ENCODE measurements around the gene PCDH17. TPM values are rescaled to one million over a fixed set of nuclear protein-coding genes. Genes with fewer than 3 reads are reported as not detected.

PCDH17 gene
- polyA plus RNA-seq, 4 donors, result 0.22 to 1.9 (median 1.8) TPM; not detected in 1

DNA sequence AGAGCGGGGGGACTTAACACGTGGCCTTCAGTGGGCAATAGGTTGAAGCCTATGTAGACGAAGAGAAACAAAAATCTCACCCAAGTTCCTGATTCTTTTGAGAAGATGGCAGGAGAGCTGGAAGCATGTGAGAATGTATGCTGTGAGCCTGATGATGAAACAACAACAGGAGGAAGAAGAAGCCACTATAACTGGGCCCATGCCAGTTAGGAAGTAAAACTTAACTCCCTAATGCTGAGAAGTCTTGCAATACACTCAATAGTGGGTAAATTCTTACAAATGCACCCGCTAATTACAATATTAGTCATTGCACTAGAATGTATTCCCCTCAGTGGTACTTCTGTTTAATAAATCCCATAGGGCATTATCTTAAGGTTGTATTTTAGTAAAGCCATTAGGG is 9.1 kb downstream of the PCDH17 start:
- FAIRE-seq (no peak), DNase-seq (no peak)
- 71 to 84% (median 76%) methylated on average over 4 of the region's 4 CpGs for WGBS, 3 donors
- Histone ChIP-seq H3K36me3 (ENCODE audit: control insufficient read depth in 3 of 3, insufficient read depth in 2 of 3, low read depth in 1 of 3, low read length in 3 of 3) (no peaks in the 10 kb centered on the region), H3K4me3 (ENCODE audit: low read depth in 1 of 3, low read length in 3 of 3) (no peak overlapping the region), H3K27ac (ENCODE audit: low read depth in 1 of 3, low read length in 2 of 3) (no peak overlapping the region), H3K9me3 (ENCODE audit: control insufficient read depth in 2 of 2, insufficient read depth in 1 of 2, low read depth in 1 of 2, low read length in 1 of 2) (no peaks in the 10 kb centered on the region), H3K4me1 (ENCODE audit: control insufficient read depth in 3 of 3, insufficient read depth in 2 of 3, low read depth in 1 of 3, low read length in 2 of 3) (no peaks in the 10 kb centered on the region), H3K27me3 (ENCODE audit: control insufficient read depth in 3 of 3, insufficient read depth in 3 of 3, low read length in 3 of 3) (no peaks in the 10 kb centered on the region)

- H3K9me3 ChIP-seq (ENCODE audit: control insufficient read depth in 2 of 2, insufficient read depth in 1 of 2, low read depth in 1 of 2, low read length in 1 of 2), result no peaks in the 10 kb centered on the region
- 64 to 75% (median 75%) methylated on average over 3 of the region's 3 CpGs for WGBS, 3 donors
- FAIRE-seq (no peak), DNase-seq (no peak)
- H3K4me1 ChIP-seq (ENCODE audit: control insufficient read depth in 3 of 3, insufficient read depth in 2 of 3, low read depth in 1 of 3, low read length in 2 of 3), result no peaks in the 10 kb centered on the region
- H3K4me3 ChIP-seq (ENCODE audit: low read depth in 1 of 3, low read length in 3 of 3), result no peak overlapping the region
- no peaks in the 10 kb centered on the region for H3K36me3 ChIP-seq (ENCODE audit: control insufficient read depth in 3 of 3, insufficient read depth in 2 of 3, low read depth in 1 of 3, low read length in 3 of 3)
- H3K27ac ChIP-seq (ENCODE audit: low read depth in 1 of 3, low read length in 2 of 3), result no peak overlapping the region
- no peaks in the 10 kb centered on the region for H3K27me3 ChIP-seq (ENCODE audit: control insufficient read depth in 3 of 3, insufficient read depth in 3 of 3, low read length in 3 of 3)
Observed at GRCh38 chr13:57641051-57641450, 9.5 kb downstream of the PCDH17 start.

GRCh38 chr13:57644106-57644505 is 12.6 kb downstream of the PCDH17 start:
- no peaks in the 10 kb centered on the region for H3K4me1 ChIP-seq (ENCODE audit: control insufficient read depth in 3 of 3, insufficient read depth in 2 of 3, low read depth in 1 of 3, low read length in 2 of 3)
- DNase-seq (no peak), FAIRE-seq (no peak)
- 71 to 80% (median 77%) methylated on average over 3 of the region's 3 CpGs for WGBS, 3 donors
- H3K4me3 ChIP-seq (ENCODE audit: low read depth in 1 of 3, low read length in 3 of 3), result no peak overlapping the region
- no peaks in the 10 kb centered on the region for H3K9me3 ChIP-seq (ENCODE audit: control insufficient read depth in 2 of 2, insufficient read depth in 1 of 2, low read depth in 1 of 2, low read length in 1 of 2)
- no peaks in the 10 kb centered on the region for H3K36me3 ChIP-seq (ENCODE audit: control insufficient read depth in 3 of 3, insufficient read depth in 2 of 3, low read depth in 1 of 3, low read length in 3 of 3)
- H3K27me3 ChIP-seq (ENCODE audit: control insufficient read depth in 3 of 3, insufficient read depth in 3 of 3, low read length in 3 of 3), result no peaks in the 10 kb centered on the region
- no peak overlapping the region for H3K27ac ChIP-seq (ENCODE audit: low read depth in 1 of 3, low read length in 2 of 3)

GRCh38 chr13:57653229-57653989 is 21.9 kb downstream of the PCDH17 start:
- WGBS, 3 donors, result 59 to 70% (median 67%) methylated on average over 6 of the region's 6 CpGs
- Histone ChIP-seq H3K27me3 (ENCODE audit: control insufficient read depth in 3 of 3, insufficient read depth in 3 of 3, low read length in 3 of 3) (no peaks in the 10 kb centered on the region), H3K27ac (ENCODE audit: low read depth in 1 of 3, low read length in 2 of 3) (no peak overlapping the region), H3K36me3 (ENCODE audit: control insufficient read depth in 3 of 3, insufficient read depth in 2 of 3, low read depth in 1 of 3, low read length in 3 of 3) (no peaks in the 10 kb centered on the region), H3K4me1 (ENCODE audit: control insufficient read depth in 3 of 3, insufficient read depth in 2 of 3, low read depth in 1 of 3, low read length in 2 of 3) (no peaks in the 10 kb centered on the region), H3K9me3 (ENCODE audit: control insufficient read depth in 2 of 2, insufficient read depth in 1 of 2, low read depth in 1 of 2, low read length in 1 of 2) (no peaks in the 10 kb centered on the region), H3K4me3 (ENCODE audit: low read depth in 1 of 3, low read length in 3 of 3) (no peak overlapping the region)
- no peak for FAIRE-seq
- no peak for DNase-seq

DNA sequence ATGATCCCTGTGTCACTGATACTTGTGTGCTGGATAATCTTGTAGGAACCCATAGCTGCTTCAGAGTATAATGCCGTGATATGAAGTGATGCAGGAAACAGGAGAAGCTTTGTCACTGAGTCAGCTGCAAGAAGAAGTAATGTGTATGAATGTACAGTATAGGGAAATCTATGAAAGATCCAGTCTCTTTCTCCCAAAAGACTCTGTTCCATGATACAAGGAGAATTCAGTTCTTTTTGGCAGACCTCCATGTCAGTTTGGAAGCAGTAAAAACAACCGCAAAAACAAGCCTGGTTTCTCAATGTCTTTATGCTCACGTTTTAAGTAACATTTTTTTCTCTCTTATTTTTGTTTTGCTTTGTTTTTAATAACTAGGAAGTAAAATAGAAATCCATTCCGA is 33.9 kb downstream of the PCDH17 start:
- no peaks in the 10 kb centered on the region for H3K9me3 ChIP-seq (ENCODE audit: control insufficient read depth in 2 of 2, insufficient read depth in 1 of 2, low read depth in 1 of 2, low read length in 1 of 2)
- H3K36me3 ChIP-seq (ENCODE audit: control insufficient read depth in 3 of 3, insufficient read depth in 2 of 3, low read depth in 1 of 3, low read length in 3 of 3), result no peaks in the 10 kb centered on the region
- no peak overlapping the region for H3K27ac ChIP-seq (ENCODE audit: low read depth in 1 of 3, low read length in 2 of 3)
- no peak for DNase-seq
- no peaks in the 10 kb centered on the region for H3K27me3 ChIP-seq (ENCODE audit: control insufficient read depth in 3 of 3, insufficient read depth in 3 of 3, low read length in 3 of 3)
- no peak for FAIRE-seq
- H3K4me1 ChIP-seq (ENCODE audit: control insufficient read depth in 3 of 3, insufficient read depth in 2 of 3, low read depth in 1 of 3, low read length in 2 of 3), result no peaks in the 10 kb centered on the region
- H3K4me3 ChIP-seq (ENCODE audit: low read depth in 1 of 3, low read length in 3 of 3), result no peak overlapping the region
- 60 to 70% (median 64%) methylated on average over 4 of the region's 4 CpGs for WGBS, 3 donors

DNA sequence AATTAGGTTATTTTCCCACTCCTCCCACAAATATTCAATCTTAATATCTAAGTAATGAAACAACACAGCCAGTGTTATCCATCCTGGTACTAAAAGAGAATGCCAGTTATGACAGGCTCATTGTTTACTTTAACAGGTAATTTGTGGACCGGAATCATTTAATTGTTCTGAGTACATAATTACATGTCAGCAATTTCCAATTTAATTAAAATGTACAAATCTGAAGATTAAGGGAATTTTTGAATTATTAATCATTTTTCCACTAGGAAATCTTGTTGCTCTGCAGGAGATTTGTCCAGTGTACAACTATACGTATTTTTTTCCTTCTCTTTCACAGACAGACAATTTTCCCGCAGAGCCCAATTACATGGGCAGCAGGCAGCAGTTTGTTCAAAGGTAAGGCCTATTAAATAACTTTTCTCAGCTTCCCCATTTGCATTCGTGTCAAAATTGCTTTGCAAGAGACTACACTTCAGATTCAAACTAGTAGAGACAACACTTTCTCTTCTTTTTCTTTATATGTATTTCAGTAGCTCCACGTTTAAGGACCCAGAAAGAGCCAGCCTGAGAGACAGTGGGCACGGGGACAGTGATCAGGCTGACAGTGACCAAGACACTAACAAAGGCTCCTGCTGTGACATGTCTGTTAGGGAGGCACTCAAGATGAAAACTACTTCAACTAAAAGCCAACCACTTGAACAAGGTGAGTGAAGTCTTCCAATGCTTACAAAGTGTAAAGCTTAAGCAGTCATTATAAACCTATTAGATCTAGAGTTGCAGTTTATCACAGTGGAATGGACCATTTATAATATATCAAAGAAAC is 34.8 kb downstream of the PCDH17 start:
- Histone ChIP-seq H3K9me3 (ENCODE audit: control insufficient read depth in 2 of 2, insufficient read depth in 1 of 2, low read depth in 1 of 2, low read length in 1 of 2) (no peaks in the 10 kb centered on the region), H3K27me3 (ENCODE audit: control insufficient read depth in 3 of 3, insufficient read depth in 3 of 3, low read length in 3 of 3) (no peaks in the 10 kb centered on the region), H3K4me1 (ENCODE audit: control insufficient read depth in 3 of 3, insufficient read depth in 2 of 3, low read depth in 1 of 3, low read length in 2 of 3) (no peaks in the 10 kb centered on the region), H3K36me3 (ENCODE audit: control insufficient read depth in 3 of 3, insufficient read depth in 2 of 3, low read depth in 1 of 3, low read length in 3 of 3) (no peaks in the 10 kb centered on the region), H3K27ac (ENCODE audit: low read depth in 1 of 3, low read length in 2 of 3) (no peak overlapping the region), H3K4me3 (ENCODE audit: low read depth in 1 of 3, low read length in 3 of 3) (no peak overlapping the region)
- FAIRE-seq (no peak), DNase-seq (no peak)
- WGBS, 3 donors, result 68 to 80% (median 71%) methylated on average over 6 of the region's 6 CpGs

DNA sequence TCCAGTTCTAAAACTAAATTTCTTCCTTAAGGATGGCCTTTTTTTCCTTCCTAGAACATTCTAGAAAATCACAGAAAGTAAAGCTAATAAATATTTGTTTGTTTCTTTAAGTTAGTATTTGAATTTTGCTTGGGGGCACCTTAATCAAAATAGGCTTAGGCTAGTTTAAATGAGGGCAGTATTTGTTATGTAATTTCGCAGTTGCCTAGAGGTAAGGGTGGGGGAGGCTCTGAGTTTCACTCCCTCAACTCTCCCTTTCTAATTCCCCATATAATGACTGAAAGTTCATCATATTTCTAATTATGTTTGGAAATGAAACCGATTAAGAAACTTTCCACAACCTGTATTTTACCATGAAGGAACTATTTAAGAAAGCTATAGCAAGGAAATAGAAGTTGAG is 40.6 kb downstream of the PCDH17 start:
- Histone ChIP-seq H3K9me3 (ENCODE audit: control insufficient read depth in 2 of 2, insufficient read depth in 1 of 2, low read depth in 1 of 2, low read length in 1 of 2) (no peaks in the 10 kb centered on the region), H3K4me3 (ENCODE audit: low read depth in 1 of 3, low read length in 3 of 3) (no peak overlapping the region), H3K27ac (ENCODE audit: low read depth in 1 of 3, low read length in 2 of 3) (no peak overlapping the region), H3K4me1 (ENCODE audit: control insufficient read depth in 3 of 3, insufficient read depth in 2 of 3, low read depth in 1 of 3, low read length in 2 of 3) (no peaks in the 10 kb centered on the region), H3K27me3 (ENCODE audit: control insufficient read depth in 3 of 3, insufficient read depth in 3 of 3, low read length in 3 of 3) (no peaks in the 10 kb centered on the region), H3K36me3 (ENCODE audit: control insufficient read depth in 3 of 3, insufficient read depth in 2 of 3, low read depth in 1 of 3, low read length in 3 of 3) (no peaks in the 10 kb centered on the region)
- WGBS, 3 donors, result 70 to 79% (median 72%) methylated on average over 2 of the region's 2 CpGs
- FAIRE-seq, result no peak
- no peak for DNase-seq

- no peaks in the 10 kb centered on the region for H3K9me3 ChIP-seq (ENCODE audit: control insufficient read depth in 2 of 2, insufficient read depth in 1 of 2, low read depth in 1 of 2, low read length in 1 of 2)
- no peak overlapping the region for H3K27ac ChIP-seq (ENCODE audit: low read depth in 1 of 3, low read length in 2 of 3)
- no peaks in the 10 kb centered on the region for H3K4me1 ChIP-seq (ENCODE audit: control insufficient read depth in 3 of 3, insufficient read depth in 2 of 3, low read depth in 1 of 3, low read length in 2 of 3)
- no peaks in the 10 kb centered on the region for H3K27me3 ChIP-seq (ENCODE audit: control insufficient read depth in 3 of 3, insufficient read depth in 3 of 3, low read length in 3 of 3)
- WGBS, 3 donors, result 50 to 62% (median 52%) methylated on average over 2 of the region's 2 CpGs
- FAIRE-seq (no peak), DNase-seq (no peak)
- no peak overlapping the region for H3K4me3 ChIP-seq (ENCODE audit: low read depth in 1 of 3, low read length in 3 of 3)
- no peaks in the 10 kb centered on the region for H3K36me3 ChIP-seq (ENCODE audit: control insufficient read depth in 3 of 3, insufficient read depth in 2 of 3, low read depth in 1 of 3, low read length in 3 of 3)
Observed at GRCh38 chr13:57673197-57673596, 41.7 kb downstream of the PCDH17 start.

All from small intestine (tissue), 7 donors.